ENCODE measurements around the gene FRS2. TPM values are rescaled to one million over a fixed set of nuclear protein-coding genes. Genes with fewer than 3 reads are reported as not detected.

Gene FRS2
- 10 to 100 TPM; 22.6 to 42.0 (median 29.2) TPM for total RNA-seq

GRCh38 chr12:69470189-69471075 lies at the start of gene FRS2:
TSS of gene FRS2 (plus strand) at chr12:69470388. CDS start at chr12:69569031, 98,643 bp downstream.
- Histone ChIP-seq H3K36me3 (no peaks in the 10 kb centered on the region), H3K4me1 (peaks cover 6 to 67% (median 39%) of the 10 kb centered on the region in 3 donors)

GRCh38 chr12:69421548-69421947 lies 48.6 kb upstream of the FRS2 start:
- H3K27ac ChIP-seq, result no peak overlapping the region
- no peak for DNase-seq
- H3K4me3 ChIP-seq, result no peak overlapping the region
- H3K4me1 ChIP-seq, result peaks cover 0 to 6% (median 0%) of the 10 kb centered on the region in 3 donors
- H3K36me3 ChIP-seq, result no peaks in the 10 kb centered on the region
- 76 to 95% methylated on average over 3 of the region's 3 CpGs for WGBS, 2 donors
- H3K9me3 ChIP-seq, result no peaks in the 10 kb centered on the region
- intact Hi-C loops (cut with DNase I), result no loop called here
- H3K27me3 ChIP-seq, result no peaks in the 10 kb centered on the region
- TF ChIP-seq CTCF (IDR thresholded peaks at IDR 0.05), result no peak
- no peak for TF ChIP-seq POLR2A (IDR thresholded peaks at IDR 0.05)

More at GRCh38 chr12:69470189-69471075, at the start of gene FRS2:
- Histone ChIP-seq H3K27me3 (no peaks in the 10 kb centered on the region), H3K4me3 (peak within 1 kb of the TSS; percentile 85 to 95 (median 90)), H3K9me3 (no peaks in the 10 kb centered on the region), H3K27ac (peak within 1 kb of the TSS; percentile 91 to 97 (median 94))
- 0 to 1% methylated on average over 18 to 22 of the region's 68 CpGs for WGBS, 2 donors
- TF ChIP-seq POLR2A (IDR thresholded peaks at IDR 0.05), result peak in 3 of 4 donors; percentile 39 to 84 (median 43)
- TF ChIP-seq CTCF (IDR thresholded peaks at IDR 0.05), result peak in 1 of 6 experiments; percentile 22
- intact Hi-C loops (cut with DNase I), result no loop called here
- peak; percentile 37 for DNase-seq

GRCh38 chr12:69423037-69423905 lies 46.9 kb upstream of the FRS2 start:
- WGBS, 2 donors, result 74% methylated on average over 5 of the region's 5 CpGs
- H3K9me3 ChIP-seq, result no peaks in the 10 kb centered on the region
- DNase-seq, result no peak
- H3K4me1 ChIP-seq, result peaks cover 0 to 9% (median 0%) of the 10 kb centered on the region in 3 donors
- intact Hi-C loops (cut with DNase I), result no loop called here
- H3K36me3 ChIP-seq, result no peaks in the 10 kb centered on the region
- no peaks in the 10 kb centered on the region for H3K27me3 ChIP-seq
- TF ChIP-seq POLR2A (IDR thresholded peaks at IDR 0.05) (no peak), CTCF (IDR thresholded peaks at IDR 0.05) (no peak)
- H3K4me3 ChIP-seq, result no peak overlapping the region
- H3K27ac ChIP-seq, result no peak overlapping the region

GRCh38 chr12:69425417-69425816 lies 44.8 kb upstream of the FRS2 start:
- 85 to 100% methylated on average over 3 of the region's 3 CpGs for WGBS, 2 donors

More at GRCh38 chr12:69425417-69425816, 44.8 kb upstream of the FRS2 start:
- H3K27ac ChIP-seq, result no peak overlapping the region
- H3K27me3 ChIP-seq, result no peaks in the 10 kb centered on the region
- intact Hi-C loops (cut with DNase I), result no loop called here
- H3K36me3 ChIP-seq, result no peaks in the 10 kb centered on the region
- no peak for TF ChIP-seq POLR2A (IDR thresholded peaks at IDR 0.05)
- no peak for TF ChIP-seq CTCF (IDR thresholded peaks at IDR 0.05)
- H3K4me3 ChIP-seq, result no peak overlapping the region
- no peak for DNase-seq
- no peaks in the 10 kb centered on the region for H3K9me3 ChIP-seq
- peaks cover 0 to 9% (median 0%) of the 10 kb centered on the region in 3 donors for H3K4me1 ChIP-seq

All from esophagus squamous epithelium (tissue), 5 donors.